COLO829 (cell line): ENCODE data around the gene AGAP1.

Experiments
- DNase-seq: peaks from one replicate; pipeline ENCODE4 v3.0.0; 2012; ENCODE audit warnings: low spot score

Gene AGAP1

DNA sequence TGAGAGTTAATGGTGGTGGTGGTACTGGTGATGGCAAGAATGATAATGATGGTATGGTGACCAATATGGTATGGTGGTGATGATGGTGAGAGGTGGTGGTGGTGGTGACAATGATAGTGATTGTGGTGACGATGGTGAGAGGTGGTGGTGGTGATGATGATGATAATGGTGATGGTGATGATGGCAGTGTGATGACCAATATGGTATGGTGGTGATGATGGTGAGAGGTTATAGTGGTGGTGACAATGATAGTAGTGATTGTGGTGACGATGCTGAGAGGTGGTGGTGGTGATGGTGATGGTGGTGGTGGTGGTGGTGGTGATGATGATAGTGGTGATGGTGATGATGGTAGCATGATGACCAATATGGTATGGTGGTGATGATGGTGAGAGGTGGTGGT, 505.2 kb downstream of the AGAP1 start:
- DNase-seq = no peak

DNA sequence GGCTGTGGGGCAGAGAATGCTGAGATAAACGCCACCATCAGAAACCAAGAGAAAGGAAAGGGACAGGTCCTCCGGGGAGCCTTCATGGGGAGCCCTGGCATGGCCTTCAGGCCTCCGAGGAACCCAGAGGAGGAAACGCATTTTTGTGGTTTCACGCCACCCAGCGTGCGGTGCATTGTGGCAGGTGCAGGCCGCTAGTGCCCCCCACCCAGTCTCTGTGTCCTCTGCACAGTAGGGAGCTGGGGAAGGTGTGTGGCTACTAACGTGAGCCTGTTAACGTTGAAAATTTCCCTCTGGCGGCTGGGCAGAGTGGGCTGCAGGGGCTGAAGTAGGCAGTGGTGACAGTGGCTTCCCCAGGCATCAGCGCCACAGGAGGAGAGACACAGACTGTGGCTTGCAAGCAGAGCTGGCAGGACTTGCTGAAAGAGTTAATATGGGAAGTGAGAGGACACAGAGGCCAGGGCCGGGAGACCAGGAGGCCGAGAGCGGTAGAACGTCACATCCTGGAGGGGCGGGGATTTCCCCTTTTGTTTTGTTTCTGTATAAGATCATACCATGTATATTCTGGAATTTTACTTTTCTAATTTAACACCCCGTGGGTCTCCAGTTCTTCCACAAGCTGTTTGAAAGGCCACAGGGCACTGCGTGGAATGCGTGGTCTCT, 507.5 kb downstream of the AGAP1 start:
- DNase-seq = no peak

DNA sequence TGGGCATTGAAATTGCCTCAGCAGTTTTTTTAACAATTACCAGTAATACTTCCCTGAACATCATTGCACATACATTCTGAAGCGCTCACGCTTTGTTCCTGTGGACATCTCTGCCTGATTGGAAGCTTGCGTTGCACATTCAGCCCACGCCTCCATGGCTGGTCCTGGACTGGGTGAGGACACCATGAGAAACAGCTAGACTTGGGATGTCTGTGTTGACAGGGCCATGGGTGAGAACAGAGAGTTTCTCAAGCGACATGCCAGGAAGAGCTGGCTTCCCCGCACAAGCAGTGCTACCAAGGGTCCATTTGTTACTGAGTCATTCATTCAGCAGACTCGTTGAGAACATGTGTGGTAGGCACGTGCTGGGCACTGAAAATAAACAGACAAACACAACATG, 508.0 kb downstream of the AGAP1 start:
- DNase-seq = no peak

DNA sequence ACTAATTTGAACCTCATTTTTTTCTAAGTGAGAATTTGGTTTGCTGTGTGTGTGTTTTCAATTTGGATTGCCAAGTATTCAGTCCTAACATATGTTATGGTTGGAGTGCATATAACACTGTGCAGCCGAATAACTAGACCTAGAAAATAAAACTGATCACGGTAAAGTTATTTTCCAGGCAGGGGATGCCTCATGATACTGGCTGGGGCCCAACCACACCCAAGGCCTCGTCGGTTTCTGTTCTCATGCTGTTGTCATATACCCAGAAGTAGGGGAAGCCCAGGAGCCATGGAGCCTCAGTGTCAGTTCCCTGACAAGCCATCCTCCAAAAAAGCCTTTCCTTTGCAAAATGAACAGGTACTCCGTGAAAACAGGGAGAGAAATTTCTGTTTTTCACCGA, 514.2 kb downstream of the AGAP1 start:
- no peak for DNase-seq

DNA sequence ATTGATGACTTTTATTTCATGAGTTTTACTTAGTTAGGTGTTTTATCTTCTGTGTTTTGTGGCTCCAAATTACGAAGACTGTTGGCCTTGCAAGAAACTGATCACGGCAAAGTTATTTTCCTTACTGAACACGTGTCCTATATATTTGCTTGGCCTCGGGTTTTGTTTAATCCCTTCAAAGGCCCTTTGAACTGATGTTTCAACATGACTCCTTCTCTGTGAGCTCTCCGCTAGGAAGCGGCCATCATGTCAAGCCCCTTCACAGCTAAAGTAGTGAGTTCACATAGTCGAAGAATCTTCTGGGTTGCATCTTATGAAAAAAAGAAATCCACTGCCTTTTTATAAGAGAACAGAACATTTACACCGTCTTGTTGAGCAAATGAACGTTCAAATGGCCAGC, 515.0 kb downstream of the AGAP1 start:
- no peak for DNase-seq

DNA sequence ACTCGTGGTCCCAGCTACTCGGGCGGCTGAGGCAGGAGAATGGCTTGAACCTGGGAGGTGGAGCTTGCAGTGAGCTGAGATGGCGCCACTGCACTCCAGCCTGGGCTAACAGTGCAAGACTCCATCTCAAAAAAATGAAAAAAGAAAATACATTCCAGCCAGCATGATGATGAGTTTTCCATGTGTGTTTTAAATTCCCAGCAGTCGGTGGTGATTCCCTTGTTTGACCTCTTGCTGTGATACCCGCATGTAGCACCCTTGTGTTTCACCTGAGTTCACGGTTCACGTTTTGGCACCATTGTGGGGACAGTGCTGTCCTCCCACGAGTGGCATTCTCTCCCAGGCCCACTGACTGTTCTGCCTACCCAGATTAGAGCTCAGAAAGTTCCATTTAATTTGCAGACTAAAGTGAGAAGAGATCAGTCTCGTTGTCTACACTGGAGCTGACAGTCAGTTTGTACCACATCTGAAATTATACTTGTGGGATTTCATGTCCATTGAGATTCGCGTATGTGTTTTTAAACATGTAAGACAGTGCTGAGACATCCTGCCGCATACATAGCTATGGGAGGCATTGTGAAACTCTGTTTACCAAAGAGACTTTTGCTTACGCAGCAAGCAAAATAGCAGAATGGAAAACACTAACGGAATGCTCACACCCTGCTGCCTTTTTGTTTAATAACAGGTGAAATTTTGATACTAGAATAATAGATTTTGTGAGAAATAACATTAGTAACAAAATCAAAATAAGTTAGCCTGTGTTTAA, 517.3 kb downstream of the AGAP1 start:
- DNase-seq = no peak

DNA sequence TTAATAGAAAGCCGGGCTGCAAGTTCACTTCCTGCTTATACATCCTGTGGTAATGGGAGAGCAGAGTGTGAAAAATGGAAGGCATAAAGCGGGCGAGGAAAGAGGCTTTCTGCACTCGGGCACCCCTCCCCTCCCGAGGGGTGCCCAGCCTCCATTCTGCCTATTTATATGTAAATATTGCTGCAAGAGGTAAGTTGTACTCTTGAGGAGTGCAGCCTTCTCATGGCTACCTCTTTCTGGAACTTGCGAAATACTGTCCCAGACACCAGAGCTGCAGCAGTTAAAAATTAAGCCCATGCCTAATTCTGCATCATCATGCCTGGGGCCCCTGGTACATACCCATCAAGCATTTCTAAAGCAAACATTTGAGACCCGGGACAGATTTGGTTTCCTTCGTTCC, 518.3 kb downstream of the AGAP1 start:
- no peak for DNase-seq

DNA sequence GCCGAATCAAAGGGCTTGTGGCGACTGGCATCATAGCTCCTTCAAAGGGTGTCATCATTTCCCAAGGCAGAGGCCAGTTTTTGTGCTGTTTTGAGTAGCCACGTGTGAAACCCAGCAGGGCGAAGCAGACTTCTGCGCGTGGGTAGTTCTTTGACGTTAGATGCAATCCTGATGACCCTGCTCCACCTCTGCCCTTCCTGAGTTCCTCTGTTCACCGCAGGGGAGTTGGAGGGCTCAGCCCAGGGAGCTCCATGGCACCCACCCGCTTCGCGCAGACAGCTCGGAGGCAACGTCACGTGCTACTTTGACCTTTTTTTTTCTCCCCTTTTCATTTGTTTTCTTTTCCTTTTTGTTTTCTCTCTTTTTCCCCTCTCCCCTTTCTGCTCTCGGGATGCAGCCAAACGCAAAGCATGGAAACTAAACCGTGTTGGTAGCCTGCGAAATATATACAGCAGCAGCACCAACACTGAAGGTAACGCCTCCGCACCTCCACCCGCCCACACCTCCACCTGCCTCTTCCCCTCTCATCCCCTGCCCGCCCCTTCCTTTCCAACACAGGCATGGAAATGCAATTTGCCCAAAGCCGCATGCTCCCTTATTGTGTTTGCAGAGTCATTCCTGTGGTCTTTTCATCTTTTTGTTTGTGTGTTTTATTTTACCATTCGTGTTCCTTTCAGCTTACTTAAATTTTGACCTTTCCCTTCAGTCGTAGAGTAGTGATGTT, 520.7 kb downstream of the AGAP1 start:
- DNase-seq = no peak

DNA sequence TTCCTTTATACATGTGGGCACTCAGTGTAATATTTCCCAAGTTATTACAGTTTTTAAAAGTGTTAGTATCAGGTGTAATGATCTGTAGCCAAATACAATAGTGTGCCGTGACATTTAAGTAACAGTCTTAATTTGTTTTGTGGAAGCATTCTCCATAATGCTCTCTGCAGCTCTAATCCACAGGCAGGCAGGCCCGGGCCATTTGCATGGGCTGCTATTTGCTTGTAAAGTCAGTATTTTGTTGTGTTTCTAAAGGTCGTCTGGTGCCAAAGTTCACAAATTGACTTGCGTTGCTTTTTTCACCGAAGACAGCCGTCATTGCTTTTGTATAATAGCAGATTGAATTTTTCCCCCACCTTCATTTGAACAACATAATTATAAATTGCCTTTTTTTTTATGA, 521.3 kb downstream of the AGAP1 start:
- no peak for DNase-seq

DNA sequence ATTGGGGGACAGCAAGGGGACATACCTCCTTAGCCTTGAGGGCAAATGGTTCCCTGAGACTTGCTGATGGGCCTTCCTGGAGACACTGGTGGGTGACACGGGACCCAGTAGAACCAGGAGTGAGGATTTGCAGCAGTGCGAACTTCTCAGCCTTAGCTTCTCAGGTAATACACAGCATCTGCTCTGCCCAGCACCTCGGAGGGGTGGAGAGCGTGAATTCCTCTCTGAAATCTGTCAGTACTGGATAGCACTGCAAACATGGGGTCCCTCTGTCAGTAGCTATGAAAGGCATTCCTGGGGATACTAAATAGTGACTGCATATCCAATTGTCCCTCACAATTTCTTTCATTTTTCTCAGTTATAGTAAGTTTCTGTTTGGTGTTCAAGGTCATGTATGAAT, 522.7 kb downstream of the AGAP1 start:
- no peak for DNase-seq

DNA sequence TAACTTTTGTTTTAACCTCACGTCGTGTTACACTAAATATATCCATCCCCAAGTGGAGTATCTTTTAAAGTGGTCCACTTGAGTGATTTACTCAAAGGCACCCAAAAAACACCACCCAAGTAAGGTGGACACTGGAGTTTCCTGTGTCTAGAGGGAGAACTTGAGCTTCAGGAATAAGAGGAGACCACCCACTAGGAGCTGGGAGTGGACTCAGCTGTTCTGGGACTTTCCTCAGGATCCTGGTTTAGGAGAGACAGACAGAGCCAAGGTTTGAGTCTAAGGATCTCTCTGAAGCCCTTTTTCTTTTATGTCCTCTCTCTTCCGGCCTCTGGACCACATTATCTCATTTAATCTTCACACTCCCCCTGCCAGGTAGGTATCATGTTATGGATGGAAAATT, 523.6 kb downstream of the AGAP1 start:
- no peak for DNase-seq

DNA sequence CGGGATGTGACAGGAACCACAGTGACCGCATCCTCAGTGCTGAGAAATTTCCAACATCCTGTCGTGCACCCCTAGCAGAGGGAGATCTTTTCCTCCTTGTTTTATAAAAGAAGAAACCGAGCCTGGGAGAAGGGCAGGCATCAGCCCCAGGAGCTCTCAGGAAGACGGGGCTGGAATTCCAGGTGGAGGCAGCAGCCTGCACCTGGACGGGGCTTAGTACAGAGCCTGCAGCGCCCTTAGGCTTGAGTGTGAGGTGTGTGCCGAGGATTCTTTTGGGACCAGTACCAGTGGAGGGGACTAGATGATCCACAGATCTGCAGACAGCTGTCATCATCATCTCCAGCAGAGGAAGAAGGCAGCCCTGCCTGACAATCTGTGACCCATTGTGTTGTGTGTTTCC, 525.6 kb downstream of the AGAP1 start:
- no peak for DNase-seq

DNA sequence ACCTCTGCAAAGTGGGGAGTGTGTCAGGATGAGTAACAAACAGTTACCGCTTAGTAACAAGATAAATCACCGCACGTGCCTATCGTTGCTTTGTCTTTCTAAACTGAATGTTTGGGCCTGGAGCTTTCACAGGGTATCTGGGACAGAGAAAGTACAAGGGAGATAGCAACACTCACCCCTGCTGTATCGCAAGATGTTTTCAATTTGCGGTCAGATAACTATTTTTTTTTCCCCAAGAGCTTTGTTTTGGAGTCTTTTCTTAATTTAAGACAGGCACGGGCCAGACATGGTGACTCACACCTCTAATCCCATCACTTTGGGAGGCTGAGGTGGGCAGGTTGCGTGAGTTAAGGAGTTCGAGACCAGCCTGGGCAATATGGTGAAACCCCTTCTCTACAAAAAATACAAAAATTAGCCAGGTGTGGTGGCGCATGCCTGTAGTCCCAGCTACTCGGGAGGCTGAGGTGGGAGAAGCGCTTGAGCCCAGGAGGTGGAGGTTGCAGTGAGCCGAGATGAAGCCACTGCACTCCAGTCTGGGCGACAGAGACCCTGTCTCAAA, 527.7 kb downstream of the AGAP1 start:
- no peak for DNase-seq

DNA sequence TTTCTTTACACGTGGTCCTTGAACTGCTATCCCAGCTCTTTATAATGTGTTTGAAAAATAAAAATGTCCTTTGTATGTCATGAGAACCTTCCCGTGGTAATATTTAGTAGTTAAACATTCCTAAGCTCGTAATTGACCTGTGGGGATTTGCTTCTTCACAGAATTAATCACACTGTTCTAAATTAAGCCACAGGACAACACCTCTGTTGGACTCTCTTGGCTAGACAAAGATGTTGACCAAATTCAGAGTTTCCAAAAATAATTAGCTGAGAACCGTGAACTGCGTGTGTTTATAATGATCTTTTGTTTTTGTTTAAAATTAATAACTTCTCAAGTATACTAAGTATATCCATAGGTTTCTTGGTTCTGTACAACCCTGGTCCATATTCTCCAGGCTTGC, 528.3 kb downstream of the AGAP1 start:
- DNase-seq = no peak

DNA sequence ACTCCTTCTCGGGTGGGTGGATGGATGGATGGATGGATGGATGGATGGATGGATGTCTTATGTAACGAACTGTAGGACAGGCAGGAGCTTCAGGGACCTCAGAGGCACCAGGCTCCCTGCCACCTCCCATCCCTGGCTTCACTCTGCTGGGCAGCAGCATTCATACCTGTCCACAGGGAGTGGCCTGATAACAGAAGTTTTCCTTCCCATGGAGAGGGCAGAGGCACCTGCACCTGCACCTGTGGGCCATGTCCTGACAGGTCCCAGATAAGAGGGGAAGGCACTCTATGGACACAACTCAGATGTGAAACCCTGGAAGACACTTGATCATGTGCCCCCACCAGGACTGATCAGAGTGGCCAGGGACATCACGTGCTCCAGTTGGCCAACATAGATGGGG, 532.0 kb downstream of the AGAP1 start:
- no peak for DNase-seq

DNA sequence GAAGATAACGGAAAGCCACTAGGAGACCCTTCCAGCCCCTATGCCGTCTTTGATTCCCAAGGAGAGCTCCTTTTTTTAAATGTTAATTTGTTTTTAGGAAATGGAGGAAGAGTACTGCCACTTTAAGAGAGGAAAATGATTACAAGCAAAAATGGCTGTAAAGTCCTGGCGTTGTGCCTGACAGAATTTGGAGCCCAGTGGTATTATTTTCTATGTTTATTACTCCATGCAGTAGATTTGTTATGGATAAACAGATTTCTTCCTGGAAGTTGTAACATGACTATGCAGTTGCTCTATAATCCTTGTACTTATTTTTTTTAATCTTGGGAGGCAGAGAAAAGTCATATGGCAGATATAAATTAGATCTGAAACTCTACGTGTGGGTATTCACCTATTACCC, 533.0 kb downstream of the AGAP1 start:
- DNase-seq = no peak

DNA sequence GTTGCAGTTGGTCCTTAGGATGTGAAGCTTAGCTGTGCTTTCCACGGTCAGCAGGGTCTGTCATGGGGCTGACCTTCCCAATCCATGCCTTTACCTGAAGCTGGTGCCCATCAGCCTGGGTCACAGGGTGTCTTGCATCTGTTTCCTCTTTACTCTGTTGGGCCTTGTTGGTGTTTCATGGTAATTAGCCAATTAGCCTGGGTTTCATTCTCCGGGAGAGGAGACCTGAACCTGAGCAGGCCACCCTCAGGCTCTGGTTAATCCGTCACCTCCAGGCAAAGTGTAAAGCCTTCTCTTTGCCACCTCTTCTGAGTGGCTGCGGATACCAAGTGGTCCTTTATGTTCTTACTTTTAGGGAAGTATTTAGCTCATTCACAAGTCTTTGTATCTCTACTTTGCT, 534.2 kb downstream of the AGAP1 start:
- DNase-seq = no peak

DNA sequence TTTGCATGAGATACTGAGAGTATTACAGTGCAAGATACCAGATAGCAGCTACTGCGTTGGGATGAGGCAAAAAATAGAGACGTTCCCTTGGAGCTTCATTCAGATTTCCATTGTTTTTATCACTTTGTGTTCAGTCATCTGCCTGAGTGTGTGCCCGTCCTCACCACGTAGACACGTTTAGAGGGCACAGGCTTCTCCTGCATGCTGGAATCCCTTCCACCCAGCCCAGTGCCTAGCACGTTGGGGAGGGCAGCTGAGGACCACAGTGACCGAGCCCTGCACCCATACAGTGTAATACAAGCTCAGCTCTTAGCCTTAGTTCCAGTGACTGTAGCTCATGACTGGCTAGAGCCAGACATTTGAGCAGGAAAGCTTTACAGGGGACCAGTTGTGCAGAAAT, 539.6 kb downstream of the AGAP1 start:
- DNase-seq = no peak

DNA sequence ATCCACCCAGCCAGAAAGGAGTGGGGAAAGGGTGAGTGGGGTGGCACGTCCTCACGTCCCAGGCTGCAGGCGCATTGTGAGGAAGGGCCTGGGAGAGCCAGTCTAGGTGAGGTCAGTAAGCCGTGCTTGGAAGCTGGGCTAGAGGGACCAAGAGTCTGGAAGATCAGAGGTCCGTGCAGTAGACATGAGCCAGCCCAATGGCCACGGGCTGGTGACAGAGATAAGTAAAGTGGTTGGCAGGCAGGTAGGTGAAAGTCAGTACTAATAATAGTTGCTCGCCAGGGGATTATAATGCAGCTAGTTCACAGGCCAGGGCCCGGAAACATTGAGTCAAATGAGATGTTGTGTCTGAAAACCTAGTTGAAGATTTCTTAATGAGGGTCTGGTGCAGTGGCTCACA, 541.1 kb downstream of the AGAP1 start:
- DNase-seq = no peak

DNA sequence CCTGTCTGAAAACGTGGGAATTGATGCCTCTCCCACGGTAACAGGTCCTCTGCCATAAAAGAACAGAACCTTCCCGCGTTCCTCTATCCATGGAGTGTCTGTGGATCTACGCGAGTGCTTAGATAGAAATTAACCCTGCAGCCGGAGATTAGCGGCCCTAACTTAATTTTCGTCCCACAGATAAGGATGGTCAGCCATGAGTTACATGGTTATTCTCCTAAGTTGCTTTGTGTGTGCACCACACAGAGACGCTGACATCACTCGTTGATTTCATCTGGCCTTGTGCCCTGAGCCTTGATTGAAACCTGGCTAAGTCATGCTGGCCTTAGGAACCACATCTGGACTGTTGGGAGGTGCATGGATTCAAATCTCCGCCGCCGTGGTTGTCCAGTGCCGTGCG, 542.2 kb downstream of the AGAP1 start:
- no peak for DNase-seq

DNA sequence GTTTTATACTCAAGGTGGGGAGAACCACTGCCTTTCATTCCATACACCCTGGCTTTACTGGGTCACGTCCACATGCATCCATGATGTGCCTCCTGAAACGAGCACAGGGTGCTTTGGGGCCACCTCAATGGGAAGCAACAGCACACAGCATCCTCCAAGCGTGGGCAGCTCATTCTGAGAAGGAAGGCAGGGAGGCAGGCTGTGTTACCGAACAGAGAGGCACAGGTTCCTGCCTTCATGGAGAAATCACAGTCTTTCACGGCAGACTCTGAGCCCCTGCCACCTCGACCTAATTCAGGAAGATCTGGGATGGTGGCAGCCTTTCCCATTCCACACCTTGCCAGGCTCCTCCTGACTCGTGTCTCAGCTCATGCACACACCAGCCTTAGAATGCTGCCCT, 544.3 kb downstream of the AGAP1 start:
- DNase-seq = no peak

DNA sequence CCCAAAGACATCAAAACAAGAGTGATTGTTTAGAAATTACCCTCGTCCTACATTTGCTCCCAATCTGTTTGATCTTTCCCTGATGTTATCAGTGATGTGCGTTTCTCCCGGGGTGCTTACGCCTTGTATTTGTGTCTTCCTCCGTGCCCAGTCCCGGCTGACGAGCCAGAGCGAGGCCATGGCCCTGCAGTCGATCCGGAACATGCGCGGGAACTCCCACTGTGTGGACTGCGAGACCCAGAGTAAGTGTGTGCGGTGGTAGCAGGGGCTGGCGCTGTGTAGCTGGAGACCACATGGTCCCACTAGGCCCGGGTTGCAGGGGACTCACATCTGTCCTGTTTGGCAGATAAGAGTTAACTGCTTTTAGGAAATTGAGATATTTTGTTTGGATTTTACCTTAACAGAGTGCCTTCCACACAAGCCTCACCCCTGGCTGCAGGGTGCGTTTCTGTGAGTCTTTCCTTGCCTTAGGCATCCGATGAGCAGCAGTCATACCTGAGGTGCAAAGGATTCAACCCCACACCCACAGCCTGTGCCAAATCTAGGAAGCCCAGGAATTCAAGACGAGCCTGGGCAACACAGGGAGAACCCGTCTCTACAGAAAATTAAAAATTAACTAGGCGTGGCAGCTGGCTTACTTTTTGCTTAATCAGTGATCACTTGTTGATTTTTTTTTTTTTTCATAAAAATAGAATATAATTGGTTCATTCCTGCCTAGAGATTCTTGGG, 546.9 kb downstream of the AGAP1 start:
- DNase-seq = no peak
